Measurements from ENCODE around the gene FAM168A.

GRCh38 chr11:73553266-73553665, 44.6 kb downstream of the FAM168A start:
- TF ChIP-seq USF2 (IDR thresholded peaks at IDR 0.05) = no peak
- no peak for TF ChIP-seq RAD21 (conservative IDR thresholded peaks at IDR 0.05 in 1 of 2, IDR thresholded peaks at IDR 0.05 in 1 of 2)
- no peak for TF ChIP-seq MAX (IDR thresholded peaks at IDR 0.05)
- no peak for TF ChIP-seq BHLHE40 (IDR thresholded peaks at IDR 0.05; ENCODE audit: low read depth, low read length)
- TF ChIP-seq BCL3 (IDR thresholded peaks at IDR 0.05) = no peak
- no peak for TF ChIP-seq RFX5 (IDR thresholded peaks at IDR 0.05)
- no peak for TF ChIP-seq CTCF (IDR thresholded peaks at IDR 0.05)
- TF ChIP-seq EHMT2 (IDR thresholded peaks at IDR 0.05; ENCODE audit: low read depth) = no peak
- TF ChIP-seq POLR2A (IDR thresholded peaks at IDR 0.05; ENCODE audit: low read length) = no peak
- TF ChIP-seq ELK1 (IDR thresholded peaks at IDR 0.05; ENCODE audit: low read depth, low read length) = no peak
- no peak for TF ChIP-seq CEBPB (IDR thresholded peaks at IDR 0.05)

All from A549 (cell line).